H1 (cell line): Measurements from ENCODE around the gene RAP1B. TPM values are rescaled to one million over a fixed set of nuclear protein-coding genes. Genes with fewer than 3 reads are reported as not detected.

Experiments
- EP300 ChIP-seq, 2 experiments: IDR thresholded peaks; 1 replicate in 1 of 2; 2 replicates in 1 of 2; pipeline ENCODE4 v1.6.1; 2011 to 2012; ENCODE audit warnings: low read depth in 2 of 2, low read length in 2 of 2, mild to moderate bottlenecking in 2 of 2, borderline replicate concordance in 1 of 2, inconsistent platforms in 1 of 2, moderate library complexity in 1 of 2
- GABPA ChIP-seq: IDR thresholded peaks from 2 replicates; pipeline ENCODE4 v1.6.1; 2011; ENCODE audit warnings: mild to moderate bottlenecking, low read length, moderate library complexity, borderline replicate concordance; ENCODE audit not compliant: insufficient read depth
- KDM1A ChIP-seq: fragments of 200-600, 300-600 bp; sonication (generic); IDR thresholded peaks from 2 replicates; pipeline ENCODE4 v1.7.1; 2016; ENCODE audit warnings: mild to moderate bottlenecking, low read length, borderline replicate concordance
- TCF12 ChIP-seq: IDR thresholded peaks from 2 replicates; pipeline ENCODE4 v1.6.1; 2011; ENCODE audit warnings: low read depth, mild to moderate bottlenecking, low read length
- TEAD4 ChIP-seq: IDR thresholded peaks from 2 replicates; pipeline ENCODE4 v1.6.1; 2012; ENCODE audit warnings: low read depth, low read length, inconsistent platforms, mixed read lengths
- polyA plus RNA-seq, 7 experiments: library from polyadenylated mRNA; depleted of rRNA in 3 of 7; stranded (reverse) in 5 of 7; unstranded in 2 of 7; fragments of >200 nt in 5 of 7; fragments of 200-250 nt in 2 of 7; gene quantifications; 1 replicate in 5 of 7; 2 replicates in 1 of 7; 4 replicates in 1 of 7; pipeline versions ENCODE4 v1.2.1 to v1.2.3, GENCODE V29; 2011 to 2013; ENCODE audit warnings: missing spikeins in 2 of 7, mixed read lengths in 2 of 7
- total RNA-seq: library from RNA; stranded (reverse); fragmentation: NEBNext Ultra II Directional; extraction: Animal tissue kit (Norgen Biotek cat#: 25700); gene quantifications from 2 replicates; pipeline ENCODE4 v1.2.1, GENCODE V29; 2021
- TF ChIP-seq, protein P1 (sequence below): fragments of 300-600 bp; sonication (generic); IDR thresholded peaks from 2 replicates; pipeline ENCODE4 v1.7.1; 2012; ENCODE audit warnings: low read length, moderate library complexity, mild to moderate bottlenecking, inconsistent platforms; ENCODE audit not compliant: insufficient replicate concordance

RAP1B gene
- total and polyA plus RNA-seq, 2 of the 8 experiments (the other 6 are each of a cell fraction or from before 2014, with no cell fraction given): 61.4 to 112 TPM

GRCh38 chr12:68572661-68573060 lies 38.0 kb upstream of the RAP1B start (continued):
- TF ChIP-seq, protein P1, sequence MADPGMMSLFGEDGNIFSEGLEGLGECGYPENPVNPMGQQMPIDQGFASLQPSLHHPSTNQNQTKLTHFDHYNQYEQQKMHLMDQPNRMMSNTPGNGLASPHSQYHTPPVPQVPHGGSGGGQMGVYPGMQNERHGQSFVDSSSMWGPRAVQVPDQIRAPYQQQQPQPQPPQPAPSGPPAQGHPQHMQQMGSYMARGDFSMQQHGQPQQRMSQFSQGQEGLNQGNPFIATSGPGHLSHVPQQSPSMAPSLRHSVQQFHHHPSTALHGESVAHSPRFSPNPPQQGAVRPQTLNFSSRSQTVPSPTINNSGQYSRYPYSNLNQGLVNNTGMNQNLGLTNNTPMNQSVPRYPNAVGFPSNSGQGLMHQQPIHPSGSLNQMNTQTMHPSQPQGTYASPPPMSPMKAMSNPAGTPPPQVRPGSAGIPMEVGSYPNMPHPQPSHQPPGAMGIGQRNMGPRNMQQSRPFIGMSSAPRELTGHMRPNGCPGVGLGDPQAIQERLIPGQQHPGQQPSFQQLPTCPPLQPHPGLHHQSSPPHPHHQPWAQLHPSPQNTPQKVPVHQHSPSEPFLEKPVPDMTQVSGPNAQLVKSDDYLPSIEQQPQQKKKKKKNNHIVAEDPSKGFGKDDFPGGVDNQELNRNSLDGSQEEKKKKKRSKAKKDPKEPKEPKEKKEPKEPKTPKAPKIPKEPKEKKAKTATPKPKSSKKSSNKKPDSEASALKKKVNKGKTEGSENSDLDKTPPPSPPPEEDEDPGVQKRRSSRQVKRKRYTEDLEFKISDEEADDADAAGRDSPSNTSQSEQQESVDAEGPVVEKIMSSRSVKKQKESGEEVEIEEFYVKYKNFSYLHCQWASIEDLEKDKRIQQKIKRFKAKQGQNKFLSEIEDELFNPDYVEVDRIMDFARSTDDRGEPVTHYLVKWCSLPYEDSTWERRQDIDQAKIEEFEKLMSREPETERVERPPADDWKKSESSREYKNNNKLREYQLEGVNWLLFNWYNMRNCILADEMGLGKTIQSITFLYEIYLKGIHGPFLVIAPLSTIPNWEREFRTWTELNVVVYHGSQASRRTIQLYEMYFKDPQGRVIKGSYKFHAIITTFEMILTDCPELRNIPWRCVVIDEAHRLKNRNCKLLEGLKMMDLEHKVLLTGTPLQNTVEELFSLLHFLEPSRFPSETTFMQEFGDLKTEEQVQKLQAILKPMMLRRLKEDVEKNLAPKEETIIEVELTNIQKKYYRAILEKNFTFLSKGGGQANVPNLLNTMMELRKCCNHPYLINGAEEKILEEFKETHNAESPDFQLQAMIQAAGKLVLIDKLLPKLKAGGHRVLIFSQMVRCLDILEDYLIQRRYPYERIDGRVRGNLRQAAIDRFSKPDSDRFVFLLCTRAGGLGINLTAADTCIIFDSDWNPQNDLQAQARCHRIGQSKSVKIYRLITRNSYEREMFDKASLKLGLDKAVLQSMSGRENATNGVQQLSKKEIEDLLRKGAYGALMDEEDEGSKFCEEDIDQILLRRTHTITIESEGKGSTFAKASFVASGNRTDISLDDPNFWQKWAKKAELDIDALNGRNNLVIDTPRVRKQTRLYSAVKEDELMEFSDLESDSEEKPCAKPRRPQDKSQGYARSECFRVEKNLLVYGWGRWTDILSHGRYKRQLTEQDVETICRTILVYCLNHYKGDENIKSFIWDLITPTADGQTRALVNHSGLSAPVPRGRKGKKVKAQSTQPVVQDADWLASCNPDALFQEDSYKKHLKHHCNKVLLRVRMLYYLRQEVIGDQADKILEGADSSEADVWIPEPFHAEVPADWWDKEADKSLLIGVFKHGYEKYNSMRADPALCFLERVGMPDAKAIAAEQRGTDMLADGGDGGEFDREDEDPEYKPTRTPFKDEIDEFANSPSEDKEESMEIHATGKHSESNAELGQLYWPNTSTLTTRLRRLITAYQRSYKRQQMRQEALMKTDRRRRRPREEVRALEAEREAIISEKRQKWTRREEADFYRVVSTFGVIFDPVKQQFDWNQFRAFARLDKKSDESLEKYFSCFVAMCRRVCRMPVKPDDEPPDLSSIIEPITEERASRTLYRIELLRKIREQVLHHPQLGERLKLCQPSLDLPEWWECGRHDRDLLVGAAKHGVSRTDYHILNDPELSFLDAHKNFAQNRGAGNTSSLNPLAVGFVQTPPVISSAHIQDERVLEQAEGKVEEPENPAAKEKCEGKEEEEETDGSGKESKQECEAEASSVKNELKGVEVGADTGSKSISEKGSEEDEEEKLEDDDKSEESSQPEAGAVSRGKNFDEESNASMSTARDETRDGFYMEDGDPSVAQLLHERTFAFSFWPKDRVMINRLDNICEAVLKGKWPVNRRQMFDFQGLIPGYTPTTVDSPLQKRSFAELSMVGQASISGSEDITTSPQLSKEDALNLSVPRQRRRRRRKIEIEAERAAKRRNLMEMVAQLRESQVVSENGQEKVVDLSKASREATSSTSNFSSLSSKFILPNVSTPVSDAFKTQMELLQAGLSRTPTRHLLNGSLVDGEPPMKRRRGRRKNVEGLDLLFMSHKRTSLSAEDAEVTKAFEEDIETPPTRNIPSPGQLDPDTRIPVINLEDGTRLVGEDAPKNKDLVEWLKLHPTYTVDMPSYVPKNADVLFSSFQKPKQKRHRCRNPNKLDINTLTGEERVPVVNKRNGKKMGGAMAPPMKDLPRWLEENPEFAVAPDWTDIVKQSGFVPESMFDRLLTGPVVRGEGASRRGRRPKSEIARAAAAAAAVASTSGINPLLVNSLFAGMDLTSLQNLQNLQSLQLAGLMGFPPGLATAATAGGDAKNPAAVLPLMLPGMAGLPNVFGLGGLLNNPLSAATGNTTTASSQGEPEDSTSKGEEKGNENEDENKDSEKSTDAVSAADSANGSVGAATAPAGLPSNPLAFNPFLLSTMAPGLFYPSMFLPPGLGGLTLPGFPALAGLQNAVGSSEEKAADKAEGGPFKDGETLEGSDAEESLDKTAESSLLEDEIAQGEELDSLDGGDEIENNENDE: no peak
- TF ChIP-seq TEAD4: peak; percentile 56
- TF ChIP-seq TCF12: no peak
- no peak for TF ChIP-seq EP300 (IDR thresholded peaks at IDR 0.05; ENCODE audit: borderline replicate concordance in 1 of 2, low read depth in 2 of 2, low read length in 2 of 2)
- peak; percentile 65; the same call in 1 of the 2 replicates for TF ChIP-seq KDM1A
- TF ChIP-seq GABPA: no peak
